ENCODE results near the gene DDX18.
"Not testable (repeated sequence)": the region's sequence is repeated elsewhere in the genome, so short reads cannot be mapped to it uniquely, and the experiment has no call there.

The DDX18 gene

DNA sequence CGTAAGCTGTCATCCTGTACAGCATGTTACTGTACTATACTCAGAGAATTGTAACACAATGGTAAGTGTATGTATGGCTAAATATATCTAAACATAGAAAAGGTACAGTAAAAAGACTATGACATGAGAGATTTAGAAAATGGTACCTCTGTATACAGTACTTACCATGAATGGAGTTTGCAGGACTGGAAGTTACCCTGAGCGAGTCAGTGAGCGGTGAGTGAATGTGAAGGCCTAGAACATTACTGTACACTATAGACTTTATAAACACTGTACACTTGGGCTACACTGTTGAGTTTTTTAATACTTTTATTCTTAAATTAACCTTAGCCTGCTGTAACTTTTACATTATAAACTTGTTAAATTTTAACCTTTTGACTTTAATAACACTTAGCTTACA is 1.5 kb downstream of the DDX18 start:
- Histone ChIP-seq H3K9me3 (ENCODE audit: low read length) (no peaks in the 10 kb centered on the region), H3K27me3 (ENCODE audit: insufficient read depth, low read length) (no peaks in the 10 kb centered on the region), H2AFZ (ENCODE audit: low read depth, low read length) (no peak overlapping the region), H3K4me1 (ENCODE audit: insufficient read depth, low read length) (peaks cover 12% of the 10 kb centered on the region), H3K36me3 (ENCODE audit: insufficient read depth, low read length) (peaks cover 39% of the 10 kb centered on the region), H3K4me3 (ENCODE audit: low read length) (peak overlapping the region; percentile 76)

DNA sequence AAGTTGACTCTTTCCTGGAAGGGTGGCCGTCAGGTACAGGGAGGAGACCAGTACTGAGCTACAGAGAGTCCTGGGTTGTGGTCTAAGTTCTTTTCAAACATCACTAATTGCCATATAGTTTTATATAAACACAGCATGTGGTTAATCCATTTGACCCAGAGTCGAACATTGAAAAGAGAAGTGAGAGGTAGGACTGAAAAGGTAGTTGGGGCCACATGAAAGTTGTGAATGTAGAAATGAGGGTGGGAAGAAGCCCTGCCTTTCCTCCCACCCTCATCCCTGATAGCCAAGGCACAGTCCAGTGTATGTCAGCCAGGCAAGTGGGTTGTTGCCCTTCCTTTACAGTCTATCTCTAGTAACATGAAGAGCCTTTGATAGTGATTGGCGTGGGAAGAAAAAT is 4.4 kb downstream of the DDX18 start:
- peaks cover 68% of the 10 kb centered on the region for H3K36me3 ChIP-seq (ENCODE audit: insufficient read depth, low read length)
- no peak overlapping the region for H2AFZ ChIP-seq (ENCODE audit: low read depth, low read length)
- no peaks in the 10 kb centered on the region for H3K27me3 ChIP-seq (ENCODE audit: insufficient read depth, low read length)
- H3K4me3 ChIP-seq (ENCODE audit: low read length): no peak overlapping the region
- peaks cover 12% of the 10 kb centered on the region for H3K4me1 ChIP-seq (ENCODE audit: insufficient read depth, low read length)
- H3K9me3 ChIP-seq (ENCODE audit: low read length): no peaks in the 10 kb centered on the region

DNA sequence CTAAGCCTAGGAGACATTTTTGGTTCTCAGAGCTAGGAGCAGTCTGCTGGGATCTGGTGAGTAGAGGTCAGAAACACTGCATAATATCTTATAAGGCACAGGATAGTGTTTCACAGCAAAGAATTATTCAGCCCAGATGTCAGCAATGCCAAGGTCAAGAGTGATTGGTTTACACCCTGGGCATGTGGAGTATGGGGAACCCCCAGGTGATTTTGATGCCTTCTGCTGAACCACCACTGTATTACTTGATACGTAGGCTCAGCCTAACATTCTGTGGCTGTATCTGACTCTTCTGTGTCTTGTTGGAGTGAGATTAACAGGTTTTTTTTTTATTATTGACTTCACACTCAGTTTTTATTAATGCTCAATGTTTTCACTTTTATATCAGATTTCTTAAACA is 6.0 kb downstream of the DDX18 start:
- H3K36me3 ChIP-seq (ENCODE audit: insufficient read depth, low read length): peaks cover 83% of the 10 kb centered on the region
- no peaks in the 10 kb centered on the region for H3K27me3 ChIP-seq (ENCODE audit: insufficient read depth, low read length)
- H3K4me1 ChIP-seq (ENCODE audit: insufficient read depth, low read length): peaks cover 9% of the 10 kb centered on the region
- H3K9me3 ChIP-seq (ENCODE audit: low read length): no peaks in the 10 kb centered on the region
- H2AFZ ChIP-seq (ENCODE audit: low read depth, low read length): no peak overlapping the region
- H3K4me3 ChIP-seq (ENCODE audit: low read length): no peak overlapping the region

GRCh38 chr2:117825437-117825836 is 10.9 kb downstream of the DDX18 start:
- peaks cover 91% of the 10 kb centered on the region for H3K36me3 ChIP-seq (ENCODE audit: insufficient read depth, low read length)
- H3K27me3 ChIP-seq (ENCODE audit: insufficient read depth, low read length): no peaks in the 10 kb centered on the region
- no peaks in the 10 kb centered on the region for H3K4me1 ChIP-seq (ENCODE audit: insufficient read depth, low read length)
- peaks cover 2% of the 10 kb centered on the region for H3K9me3 ChIP-seq (ENCODE audit: low read length)
- H2AFZ ChIP-seq (ENCODE audit: low read depth, low read length): no peak overlapping the region
- no peak overlapping the region for H3K4me3 ChIP-seq (ENCODE audit: low read length)

- H3K36me3 ChIP-seq (ENCODE audit: insufficient read depth, low read length): peaks cover 86% of the 10 kb centered on the region
Observed at GRCh38 chr2:117827464-117827863, 13.0 kb downstream of the DDX18 start.

DNA sequence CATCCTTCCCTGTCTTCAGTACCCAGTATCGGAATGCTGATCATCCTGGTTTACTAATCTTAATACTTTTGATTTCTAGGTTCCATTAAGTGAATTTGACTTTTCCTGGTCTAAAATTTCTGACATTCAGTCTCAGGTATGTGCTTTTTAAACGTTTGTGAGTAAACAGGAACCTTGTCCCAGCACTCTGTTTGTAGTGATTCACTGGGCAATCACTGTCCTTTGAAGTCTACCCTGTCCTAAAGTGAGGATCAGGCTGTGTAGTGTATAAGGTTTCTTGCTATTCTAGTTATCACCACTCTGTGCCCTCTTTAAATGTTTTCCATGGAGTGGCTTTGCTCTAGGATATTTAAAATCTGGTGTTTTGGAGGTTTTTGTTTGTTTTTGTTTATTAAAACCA is 14.4 kb downstream of the DDX18 start:
- Histone ChIP-seq H3K4me1 (ENCODE audit: insufficient read depth, low read length) (no peaks in the 10 kb centered on the region), H3K9me3 (ENCODE audit: low read length) (peaks cover 2% of the 10 kb centered on the region), H3K27me3 (ENCODE audit: insufficient read depth, low read length) (no peaks in the 10 kb centered on the region), H2AFZ (ENCODE audit: low read depth, low read length) (no peak overlapping the region), H3K4me3 (ENCODE audit: low read length) (no peak overlapping the region), H3K36me3 (ENCODE audit: insufficient read depth, low read length) (peaks cover 79% of the 10 kb centered on the region)

More at GRCh38 chr2:117827464-117827863, 13.0 kb downstream of the DDX18 start:
- not testable (repeated sequence) for H3K9me3 ChIP-seq (ENCODE audit: low read length); H2AFZ ChIP-seq (ENCODE audit: low read depth, low read length); H3K4me3 ChIP-seq (ENCODE audit: low read length); H3K4me1 ChIP-seq (ENCODE audit: insufficient read depth, low read length); H3K27me3 ChIP-seq (ENCODE audit: insufficient read depth, low read length)

DNA sequence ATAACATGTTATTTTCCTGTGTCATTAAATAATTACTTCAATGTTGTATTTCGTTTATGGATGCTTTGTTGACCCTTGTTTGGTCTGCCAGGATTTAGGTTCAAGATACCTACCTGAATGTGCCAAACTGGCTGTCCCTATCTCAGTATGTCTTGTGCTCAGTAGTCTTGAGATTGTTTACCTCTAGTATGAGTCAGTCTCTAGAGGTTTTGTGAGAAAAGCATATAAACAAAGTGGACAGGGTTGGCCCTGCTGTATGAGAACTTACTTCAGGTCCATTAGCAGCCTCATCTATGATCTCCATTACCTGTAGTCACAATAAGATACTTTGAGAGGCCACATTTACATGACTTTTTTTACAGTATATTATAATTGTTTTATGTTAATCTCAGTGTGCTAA is 17.8 kb downstream of the DDX18 start:
- Histone ChIP-seq H3K4me3 (ENCODE audit: low read length) (no peak overlapping the region), H3K27me3 (ENCODE audit: insufficient read depth, low read length) (no peaks in the 10 kb centered on the region), H3K9me3 (ENCODE audit: low read length) (no peaks in the 10 kb centered on the region), H2AFZ (ENCODE audit: low read depth, low read length) (no peak overlapping the region), H3K36me3 (ENCODE audit: insufficient read depth, low read length) (peaks cover 46% of the 10 kb centered on the region), H3K4me1 (ENCODE audit: insufficient read depth, low read length) (no peaks in the 10 kb centered on the region)

GRCh38 chr2:117832905-117833613 is 18.6 kb downstream of the DDX18 start:
- H3K4me3 ChIP-seq (ENCODE audit: low read length): no peak overlapping the region
- H3K4me1 ChIP-seq (ENCODE audit: insufficient read depth, low read length): no peaks in the 10 kb centered on the region
- no peaks in the 10 kb centered on the region for H3K27me3 ChIP-seq (ENCODE audit: insufficient read depth, low read length)
- peaks cover 44% of the 10 kb centered on the region for H3K36me3 ChIP-seq (ENCODE audit: insufficient read depth, low read length)
- H3K9me3 ChIP-seq (ENCODE audit: low read length): no peaks in the 10 kb centered on the region
- no peak overlapping the region for H2AFZ ChIP-seq (ENCODE audit: low read depth, low read length)

DNA sequence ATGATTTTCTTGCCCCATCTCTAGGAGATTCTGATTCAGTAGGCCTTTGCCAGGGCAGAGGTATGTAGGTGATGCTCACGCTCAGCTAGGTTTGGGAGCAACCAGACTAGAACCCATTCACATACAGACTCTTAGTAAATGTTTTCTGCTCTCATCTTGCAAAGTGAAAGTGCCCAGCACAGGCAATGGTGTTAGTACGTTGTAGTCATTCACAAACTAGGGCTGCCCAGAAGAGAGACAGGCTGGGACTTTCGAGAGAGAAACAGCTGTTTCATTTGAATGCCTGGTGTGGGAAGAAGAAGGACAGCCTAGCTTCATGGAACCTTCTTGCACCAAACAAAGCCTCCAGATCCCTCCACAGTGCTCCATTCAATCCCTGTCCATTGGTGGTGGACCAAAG is 19.4 kb downstream of the DDX18 start:
- no peak overlapping the region for H2AFZ ChIP-seq (ENCODE audit: low read depth, low read length)
- H3K27me3 ChIP-seq (ENCODE audit: insufficient read depth, low read length): no peaks in the 10 kb centered on the region
- no peaks in the 10 kb centered on the region for H3K4me1 ChIP-seq (ENCODE audit: insufficient read depth, low read length)
- no peak overlapping the region for H3K4me3 ChIP-seq (ENCODE audit: low read length)
- peaks cover 36% of the 10 kb centered on the region for H3K36me3 ChIP-seq (ENCODE audit: insufficient read depth, low read length)
- no peaks in the 10 kb centered on the region for H3K9me3 ChIP-seq (ENCODE audit: low read length)

GRCh38 chr2:117834992-117835391 is 20.5 kb downstream of the DDX18 start:
- peaks cover 27% of the 10 kb centered on the region for H3K36me3 ChIP-seq (ENCODE audit: insufficient read depth, low read length)
- no peaks in the 10 kb centered on the region for H3K27me3 ChIP-seq (ENCODE audit: insufficient read depth, low read length)
- no peak overlapping the region for H2AFZ ChIP-seq (ENCODE audit: low read depth, low read length)
- H3K4me1 ChIP-seq (ENCODE audit: insufficient read depth, low read length): no peaks in the 10 kb centered on the region
- H3K9me3 ChIP-seq (ENCODE audit: low read length): no peaks in the 10 kb centered on the region
- H3K4me3 ChIP-seq (ENCODE audit: low read length): no peak overlapping the region

- Histone ChIP-seq H3K9me3 (ENCODE audit: low read length) (no peaks in the 10 kb centered on the region), H3K36me3 (ENCODE audit: insufficient read depth, low read length) (peaks cover 18% of the 10 kb centered on the region), H3K27me3 (ENCODE audit: insufficient read depth, low read length) (no peaks in the 10 kb centered on the region), H3K4me1 (ENCODE audit: insufficient read depth, low read length) (no peaks in the 10 kb centered on the region), H3K4me3 (ENCODE audit: low read length) (peak overlapping the region; percentile 27), H2AFZ (ENCODE audit: low read depth, low read length) (no peak overlapping the region)
Observed at GRCh38 chr2:117835990-117836760, 21.7 kb downstream of the DDX18 start.

GRCh38 chr2:117845304-117845703 is 30.8 kb downstream of the DDX18 start:
- no peak overlapping the region for H2AFZ ChIP-seq (ENCODE audit: low read depth, low read length)
- no peaks in the 10 kb centered on the region for H3K9me3 ChIP-seq (ENCODE audit: low read length)
- H3K27me3 ChIP-seq (ENCODE audit: insufficient read depth, low read length): no peaks in the 10 kb centered on the region
- H3K4me1 ChIP-seq (ENCODE audit: insufficient read depth, low read length): no peaks in the 10 kb centered on the region
- no peaks in the 10 kb centered on the region for H3K36me3 ChIP-seq (ENCODE audit: insufficient read depth, low read length)
- no peak overlapping the region for H3K4me3 ChIP-seq (ENCODE audit: low read length)

DNA sequence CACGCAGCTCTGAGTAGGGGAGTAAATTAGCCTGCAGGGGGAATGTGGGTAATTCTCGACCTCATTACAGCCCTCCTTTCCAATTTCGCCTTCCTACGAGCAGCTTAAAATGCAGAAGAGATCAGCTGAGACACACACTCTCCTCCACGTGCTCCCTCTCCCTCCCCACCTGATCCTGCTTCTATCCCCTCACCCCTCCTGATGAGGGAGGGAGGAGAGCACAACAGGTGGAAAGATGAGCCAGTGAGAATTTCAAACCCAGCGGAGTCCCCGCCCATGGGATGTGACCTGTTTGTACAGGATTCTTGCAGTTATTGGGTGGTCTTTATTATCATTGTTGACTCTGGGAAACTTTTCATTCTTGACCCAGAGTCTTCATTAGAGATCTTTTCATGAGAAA is 35.5 kb downstream of the DDX18 start:
- no peaks in the 10 kb centered on the region for H3K36me3 ChIP-seq (ENCODE audit: insufficient read depth, low read length)
- no peaks in the 10 kb centered on the region for H3K4me1 ChIP-seq (ENCODE audit: insufficient read depth, low read length)
- H3K9me3 ChIP-seq (ENCODE audit: low read length): no peaks in the 10 kb centered on the region
- no peaks in the 10 kb centered on the region for H3K27me3 ChIP-seq (ENCODE audit: insufficient read depth, low read length)
- H2AFZ ChIP-seq (ENCODE audit: low read depth, low read length): no peak overlapping the region
- no peak overlapping the region for H3K4me3 ChIP-seq (ENCODE audit: low read length)

All from neuron (in vitro differentiated cells).